Activated CD8-positive, alpha-beta memory T cell treated with anti-CD3 and anti-CD28 coated beads for 1 hour (primary cell): ENCODE measurements around the gene TTLL3.
A peak's percentile ranks its signal among the peaks of the same experiment; 100 is the strongest.
"Not testable (repeated sequence)": the region's sequence is repeated elsewhere in the genome, so short reads cannot be mapped to it uniquely, and the experiment has no call there.

Experiments used
- DNase-seq, 2 donors: peaks; one replicate each; pipeline ENCODE4 v3.0.0-alpha.2; 2020; ENCODE audit warnings: low read depth in 1 of 2; ENCODE audit errors: extremely low read depth in 1 of 2

The TTLL3 gene

GRCh38 chr3:9809615-9810432 is at the start of gene TTLL3:
Gene TTLL3, plus strand, starts transcription at chr3:9810262. Its CDS starts 400 bp downstream, at chr3:9810662.
- DNase-seq, result peak in 1 of 2 donors; percentile 17

GRCh38 chr3:9760779-9761505 is 49.1 kb upstream of the TTLL3 start:
- DNase-seq, result no peak

GRCh38 chr3:9761919-9762318 is 48.1 kb upstream of the TTLL3 start:
- DNase-seq, result no peak

- no peak for DNase-seq
Observed at GRCh38 chr3:9762871-9763270, 47.2 kb upstream of the TTLL3 start.

- no peak for DNase-seq
Observed at GRCh38 chr3:9765865-9766264, 44.2 kb upstream of the TTLL3 start.

- no peak for DNase-seq
Observed at GRCh38 chr3:9767418-9767817, 42.6 kb upstream of the TTLL3 start.

GRCh38 chr3:9768141-9768775 is 41.8 kb upstream of the TTLL3 start:
- no peak for DNase-seq

- DNase-seq, result no peak
Observed at GRCh38 chr3:9769012-9769411, 41.0 kb upstream of the TTLL3 start.

GRCh38 chr3:9769426-9770275 is 40.4 kb upstream of the TTLL3 start, which contains the start of gene CAMK1:
Gene CAMK1, minus strand, starts transcription at chr3:9769947. Its CDS starts 2,198 bp downstream, at chr3:9767749.
- DNase-seq, result peak in 1 of 2 donors; percentile 37

- no peak for DNase-seq
Observed at GRCh38 chr3:9770276-9770812, 39.7 kb upstream of the TTLL3 start.

GRCh38 chr3:9771007-9771406 is 39.1 kb upstream of the TTLL3 start:
- DNase-seq, result not testable (repeated sequence)

GRCh38 chr3:9776896-9777693 is 33.0 kb upstream of the TTLL3 start:
- no peak for DNase-seq

- no peak for DNase-seq
Observed at GRCh38 chr3:9777694-9778021, 32.4 kb upstream of the TTLL3 start.

GRCh38 chr3:9778143-9779074 is 31.7 kb upstream of the TTLL3 start:
- no peak for DNase-seq

- no peak for DNase-seq
Observed at GRCh38 chr3:9779075-9779593, 30.9 kb upstream of the TTLL3 start.

GRCh38 chr3:9779721-9780457 is 30.2 kb upstream of the TTLL3 start:
- no peak for DNase-seq

GRCh38 chr3:9780458-9780812 is 29.6 kb upstream of the TTLL3 start:
- DNase-seq, result no peak

- no peak for DNase-seq
Observed at GRCh38 chr3:9780910-9781309, 29.2 kb upstream of the TTLL3 start.
